ENCODE results near the gene UCN3.

- no peak for TF ChIP-seq CTCF (IDR thresholded peaks at IDR 0.05; ENCODE audit: low read depth, low read length)
- TF ChIP-seq MAX (IDR thresholded peaks at IDR 0.05; ENCODE audit: low read depth, low read length), result no peak
Observed at GRCh38 chr10:5391790-5392189, 27.0 kb downstream of the UCN3 start.
